HG02973 (cell line): ENCODE data around the gene AFAP1.

Experiments
- ATAC-seq: cut with Tn5 transposase; IDR thresholded peaks from one replicate; pipeline ENCODE4 v1.9.1; 2021; ENCODE audit warnings: moderate library complexity; ENCODE audit not compliant: unreplicated experiment

Gene AFAP1

GRCh38 chr4:7710576-7711306 lies 228.9 kb downstream of the AFAP1 start:
- no peak for ATAC-seq

GRCh38 chr4:7710126-7710525 lies 229.5 kb downstream of the AFAP1 start:
- no peak for ATAC-seq

GRCh38 chr4:7709431-7709830 lies 230.2 kb downstream of the AFAP1 start:
- ATAC-seq: no peak

- ATAC-seq: no peak
Observed at GRCh38 chr4:7708981-7709380, 230.7 kb downstream of the AFAP1 start.
